ENCODE measurements around the gene POLR2J. TPM values are rescaled to one million over a fixed set of nuclear protein-coding genes. Genes with fewer than 3 reads are reported as not detected.
A peak's percentile ranks its signal among the peaks of the same experiment; 100 is the strongest.

POLR2J gene
- total RNA-seq, 1 experiment from 2014 or later = 51.4 TPM

DNA sequence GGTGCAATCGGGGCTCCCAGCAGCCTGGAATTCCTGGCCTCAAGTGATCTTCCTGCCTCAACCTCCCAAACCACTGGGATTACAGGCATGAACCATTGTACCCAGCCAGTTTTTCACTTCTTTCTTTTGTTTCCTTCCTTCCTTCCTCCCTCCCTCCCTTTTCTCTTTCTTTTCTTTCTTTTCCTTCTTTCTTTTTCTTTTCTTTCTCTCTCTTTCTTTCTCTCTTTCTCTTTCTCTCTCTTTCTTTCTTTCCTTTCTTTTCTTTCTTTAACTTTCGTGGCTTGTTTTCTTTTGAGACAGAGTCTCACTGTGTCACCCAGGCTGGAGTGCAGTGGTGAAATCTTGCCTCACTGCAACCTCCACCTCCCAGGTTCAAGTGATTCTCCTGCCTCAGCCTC lies 33.0 kb downstream of the POLR2J start:
- H3K27ac Mint-ChIP-seq (ENCODE audit: low read depth, unreplicated experiment) = no peak overlapping the region
- no peak overlapping the region for H3K4me3 Mint-ChIP-seq (ENCODE audit: unreplicated experiment)
- POLR2A ChIA-PET = no interaction called here
- no peak for DNase-seq (ENCODE audit: unreplicated experiment)
- intact Hi-C loops (cut with micrococcal nuclease) = no loop called here
- H3K9me3 Mint-ChIP-seq (ENCODE audit: unreplicated experiment) = no peaks in the 10 kb centered on the region
- TF ChIP-seq, protein P1, sequence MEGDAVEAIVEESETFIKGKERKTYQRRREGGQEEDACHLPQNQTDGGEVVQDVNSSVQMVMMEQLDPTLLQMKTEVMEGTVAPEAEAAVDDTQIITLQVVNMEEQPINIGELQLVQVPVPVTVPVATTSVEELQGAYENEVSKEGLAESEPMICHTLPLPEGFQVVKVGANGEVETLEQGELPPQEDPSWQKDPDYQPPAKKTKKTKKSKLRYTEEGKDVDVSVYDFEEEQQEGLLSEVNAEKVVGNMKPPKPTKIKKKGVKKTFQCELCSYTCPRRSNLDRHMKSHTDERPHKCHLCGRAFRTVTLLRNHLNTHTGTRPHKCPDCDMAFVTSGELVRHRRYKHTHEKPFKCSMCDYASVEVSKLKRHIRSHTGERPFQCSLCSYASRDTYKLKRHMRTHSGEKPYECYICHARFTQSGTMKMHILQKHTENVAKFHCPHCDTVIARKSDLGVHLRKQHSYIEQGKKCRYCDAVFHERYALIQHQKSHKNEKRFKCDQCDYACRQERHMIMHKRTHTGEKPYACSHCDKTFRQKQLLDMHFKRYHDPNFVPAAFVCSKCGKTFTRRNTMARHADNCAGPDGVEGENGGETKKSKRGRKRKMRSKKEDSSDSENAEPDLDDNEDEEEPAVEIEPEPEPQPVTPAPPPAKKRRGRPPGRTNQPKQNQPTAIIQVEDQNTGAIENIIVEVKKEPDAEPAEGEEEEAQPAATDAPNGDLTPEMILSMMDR (IDR thresholded peaks at IDR 0.05; ENCODE audit: unreplicated experiment) = no peak
- no peaks in the 10 kb centered on the region for H3K27me3 Mint-ChIP-seq (ENCODE audit: insufficient read depth, unreplicated experiment)
- peaks cover 12% of the 10 kb centered on the region for H3K36me3 Mint-ChIP-seq (ENCODE audit: insufficient read depth, unreplicated experiment)
- CTCF ChIA-PET = no interaction called here
- no TSS peak for BruUV-seq (replicated peaks)
- no peaks in the 10 kb centered on the region for H3K4me1 Mint-ChIP-seq (ENCODE audit: insufficient read depth, unreplicated experiment)

- BruUV-seq (replicated peaks) = no TSS peak
- H3K36me3 Mint-ChIP-seq (ENCODE audit: insufficient read depth, unreplicated experiment) = peaks cover 12% of the 10 kb centered on the region
- H3K27ac Mint-ChIP-seq (ENCODE audit: low read depth, unreplicated experiment) = no peak overlapping the region
- ChIA-PET CTCF (interaction anchor here (0.7 kb wide), 1 partner anchor 402 kb away, joined by 3 read pairs; no protein-coding TSS in a partner anchor), POLR2A (no interaction called here)
- H3K27me3 Mint-ChIP-seq (ENCODE audit: insufficient read depth, unreplicated experiment) = no peaks in the 10 kb centered on the region
- DNase-seq (ENCODE audit: unreplicated experiment) = no peak
- no peak overlapping the region for H3K4me3 Mint-ChIP-seq (ENCODE audit: unreplicated experiment)
- no peaks in the 10 kb centered on the region for H3K9me3 Mint-ChIP-seq (ENCODE audit: unreplicated experiment)
- intact Hi-C loops (cut with micrococcal nuclease) = no loop called here
- H3K4me1 Mint-ChIP-seq (ENCODE audit: insufficient read depth, unreplicated experiment) = no peaks in the 10 kb centered on the region
- TF ChIP-seq, protein P1 (IDR thresholded peaks at IDR 0.05; ENCODE audit: unreplicated experiment) = no peak
These were observed 33.6 kb downstream of the POLR2J start for GRCh38 chr7:102444961-102445673.

GRCh38 chr7:102439963-102440795 lies 38.5 kb downstream of the POLR2J start:
- intact Hi-C loops (cut with micrococcal nuclease) = no loop called here
- no peak overlapping the region for H3K27ac Mint-ChIP-seq (ENCODE audit: low read depth, unreplicated experiment)
- BruUV-seq (replicated peaks) = no TSS peak
- no peaks in the 10 kb centered on the region for H3K4me1 Mint-ChIP-seq (ENCODE audit: insufficient read depth, unreplicated experiment)
- H3K4me3 Mint-ChIP-seq (ENCODE audit: unreplicated experiment) = no peak overlapping the region
- CTCF ChIA-PET = interaction anchor here (0.6 to 1.0 kb wide), 5 partner anchors 24 to 37 kb away, joined by 3 to 4 read pairs (median 3); no protein-coding TSS in a partner anchor
- POLR2A ChIA-PET = interaction anchor here (0.6 to 1.9 kb wide), 6 partner anchors 16 to 153 kb away, joined by 3 to 7 read pairs (median 3); no protein-coding TSS in a partner anchor
- peaks cover 5% of the 10 kb centered on the region for H3K36me3 Mint-ChIP-seq (ENCODE audit: insufficient read depth, unreplicated experiment)
- no peaks in the 10 kb centered on the region for H3K9me3 Mint-ChIP-seq (ENCODE audit: unreplicated experiment)
- DNase-seq (ENCODE audit: unreplicated experiment) = peak; percentile 92
- H3K27me3 Mint-ChIP-seq (ENCODE audit: insufficient read depth, unreplicated experiment) = no peaks in the 10 kb centered on the region
- TF ChIP-seq, protein P1 (IDR thresholded peaks at IDR 0.05; ENCODE audit: unreplicated experiment) = no peak

DNA sequence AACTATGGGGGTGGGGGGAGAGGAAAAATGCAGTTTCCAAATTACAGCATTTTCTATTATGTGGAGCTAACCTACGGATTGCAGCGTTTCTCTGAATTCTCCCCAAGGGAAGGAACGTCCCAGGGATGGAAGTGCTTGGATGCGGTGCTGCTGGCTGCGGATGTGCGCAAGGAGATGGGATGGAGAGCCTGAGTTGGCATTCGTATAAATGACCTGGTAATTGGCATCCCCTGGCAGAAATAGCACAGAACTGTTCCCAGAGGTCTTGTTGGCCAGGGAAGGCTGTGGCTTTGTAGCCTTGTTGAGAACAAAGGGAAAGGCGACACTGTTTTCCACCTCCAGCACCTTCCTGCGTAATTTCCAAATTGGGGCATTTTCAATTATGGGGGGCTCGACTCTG lies 42.6 kb downstream of the POLR2J start:
- intact Hi-C loops (cut with micrococcal nuclease) = no loop called here
- H3K27ac Mint-ChIP-seq (ENCODE audit: low read depth, unreplicated experiment) = no peak overlapping the region
- H3K4me3 Mint-ChIP-seq (ENCODE audit: unreplicated experiment) = no peak overlapping the region
- no peaks in the 10 kb centered on the region for H3K36me3 Mint-ChIP-seq (ENCODE audit: insufficient read depth, unreplicated experiment)
- no peak for DNase-seq (ENCODE audit: unreplicated experiment)
- TF ChIP-seq, protein P1 (IDR thresholded peaks at IDR 0.05; ENCODE audit: unreplicated experiment) = no peak
- CTCF ChIA-PET = no interaction called here
- POLR2A ChIA-PET = no interaction called here
- peaks cover 6% of the 10 kb centered on the region for H3K4me1 Mint-ChIP-seq (ENCODE audit: insufficient read depth, unreplicated experiment)
- BruUV-seq (replicated peaks) = no TSS peak
- no peaks in the 10 kb centered on the region for H3K9me3 Mint-ChIP-seq (ENCODE audit: unreplicated experiment)
- H3K27me3 Mint-ChIP-seq (ENCODE audit: insufficient read depth, unreplicated experiment) = no peaks in the 10 kb centered on the region
